GM19463 (cell line): ENCODE data around the gene GALNT10.

Experiments
- ATAC-seq: cut with Tn5 transposase; IDR thresholded peaks from one replicate; pipeline ENCODE4 v1.9.1; 2021; ENCODE audit warnings: mild to moderate bottlenecking, moderate library complexity; ENCODE audit not compliant: unreplicated experiment

The GALNT10 gene

DNA sequence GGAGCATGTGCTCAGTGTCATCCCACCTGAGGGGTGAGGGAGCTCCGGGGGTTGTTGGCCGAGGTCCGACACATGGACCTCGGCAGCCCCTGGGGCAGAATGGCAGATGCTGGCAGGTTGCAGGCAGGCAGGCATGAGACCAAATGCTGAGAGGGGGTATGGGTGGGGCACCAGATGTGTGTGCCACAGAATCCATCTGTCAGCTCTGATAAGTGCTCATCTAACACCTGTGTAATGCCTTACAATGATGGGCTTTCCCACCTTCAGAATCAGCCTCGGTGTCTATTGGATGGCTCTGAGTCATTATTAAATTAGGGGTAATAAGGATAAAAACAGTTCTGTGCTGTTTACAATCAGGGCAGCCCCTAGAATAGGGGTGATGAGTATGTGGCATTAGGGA lies 182.1 kb downstream of the GALNT10 start:
- no peak for ATAC-seq

DNA sequence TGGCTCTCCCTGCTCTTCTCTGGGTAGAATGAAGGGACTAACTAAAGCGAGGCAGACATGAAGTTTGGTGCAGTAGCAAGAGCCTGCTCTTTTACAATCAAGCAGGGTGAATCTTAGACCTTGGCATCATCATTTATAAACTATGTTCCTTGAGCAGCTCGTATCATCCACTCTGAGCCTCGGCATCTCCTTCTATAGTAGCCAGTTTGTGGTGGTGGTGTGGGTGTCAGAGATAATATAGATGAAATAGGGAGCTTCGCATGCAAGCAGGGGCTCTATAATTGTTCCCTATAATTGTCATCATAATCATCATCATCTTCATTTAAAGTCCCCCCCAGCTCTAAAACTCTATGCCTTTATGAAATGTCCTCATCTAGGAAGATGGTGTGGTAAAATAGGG lies 182.8 kb downstream of the GALNT10 start:
- ATAC-seq: no peak

DNA sequence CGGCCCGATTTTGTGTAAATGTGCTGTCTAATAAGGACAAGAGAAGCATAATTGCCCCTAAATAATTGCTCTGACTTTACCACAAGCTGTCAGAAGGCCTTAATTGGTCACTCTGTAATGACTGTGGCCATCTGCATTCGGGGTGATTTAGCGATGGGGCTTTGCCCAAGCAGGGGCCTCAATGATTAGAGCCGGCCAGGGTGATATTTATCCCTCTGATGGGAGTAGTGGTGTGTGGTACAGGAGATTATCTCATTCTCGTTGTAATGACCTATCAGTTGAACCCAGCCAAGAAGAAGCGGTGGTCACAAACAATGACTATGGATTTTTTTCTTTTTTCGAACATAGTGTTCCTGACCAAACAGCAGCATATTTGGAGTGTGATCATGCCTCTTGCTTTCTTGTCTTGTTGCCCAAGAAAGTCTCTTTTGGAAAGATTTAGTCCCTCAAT lies 183.2 kb downstream of the GALNT10 start:
- no peak for ATAC-seq

DNA sequence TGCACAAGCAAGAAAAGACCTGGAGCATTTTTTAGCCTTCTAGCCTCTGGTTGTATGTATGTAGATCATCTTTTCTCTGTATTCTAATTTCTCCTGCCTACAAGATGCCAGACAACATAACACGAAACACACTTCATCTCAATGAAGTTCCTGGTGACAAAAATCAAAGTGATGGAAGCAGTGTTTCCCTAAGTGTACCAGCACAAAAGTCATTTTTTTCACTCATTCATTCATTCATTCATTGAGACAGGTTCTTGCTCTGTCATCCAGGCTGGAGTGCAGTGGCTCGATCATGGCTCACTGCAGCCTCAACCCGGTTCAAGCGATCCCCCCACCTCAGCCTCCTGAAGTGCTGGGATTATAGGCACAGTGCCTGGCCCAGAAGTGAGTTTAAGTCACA lies 183.7 kb downstream of the GALNT10 start:
- no peak for ATAC-seq

DNA sequence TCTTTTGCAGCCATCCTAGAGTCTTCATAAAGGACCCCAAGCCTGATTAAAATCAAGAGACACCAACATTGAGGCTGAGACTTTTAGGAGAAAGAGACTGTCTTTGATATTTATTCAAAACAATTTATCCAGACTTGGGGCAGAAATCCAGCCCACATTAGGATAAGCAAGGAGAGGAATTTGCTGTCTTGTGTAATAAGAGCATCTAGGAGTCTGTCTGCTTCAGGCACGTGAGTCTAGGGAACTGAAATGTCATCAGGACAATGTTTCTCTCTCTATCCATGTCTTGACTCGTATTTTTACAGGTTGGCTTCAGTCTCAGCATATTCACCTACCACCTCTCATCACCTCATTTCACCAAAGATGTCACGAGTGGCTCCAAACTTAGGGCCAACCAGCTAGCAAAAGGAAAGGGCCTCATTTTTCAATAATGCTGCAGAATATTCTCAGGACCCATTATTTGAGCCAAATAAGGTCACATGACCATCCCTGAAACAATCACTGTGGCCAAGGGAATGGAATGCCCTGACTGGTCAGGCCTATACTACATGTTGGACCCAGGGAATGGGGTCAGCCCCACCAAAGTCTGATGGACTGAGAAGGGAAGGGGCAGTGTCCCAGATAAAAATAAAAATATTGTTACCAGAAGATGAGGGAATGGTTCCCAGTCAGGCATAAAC lies 184.9 kb downstream of the GALNT10 start:
- ATAC-seq: no peak

DNA sequence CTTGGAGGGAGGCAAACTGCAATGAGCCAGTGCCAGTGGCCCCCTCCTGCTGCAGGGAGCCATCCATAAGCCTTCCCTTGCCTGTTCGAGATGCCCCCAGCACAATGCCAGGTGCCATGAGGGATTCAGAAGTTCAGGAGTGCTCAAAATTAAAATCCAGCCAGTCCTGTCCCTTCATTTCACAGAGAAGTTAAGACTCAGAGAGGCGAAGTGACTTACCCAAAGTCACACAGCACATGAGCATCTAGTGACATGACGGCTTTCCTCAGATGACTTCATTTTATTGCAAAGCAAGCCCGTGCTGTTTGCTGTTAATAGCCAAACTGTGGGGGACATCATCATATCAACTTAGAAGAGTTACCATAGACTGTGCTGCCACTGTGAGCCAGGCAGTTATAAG lies 185.9 kb downstream of the GALNT10 start:
- ATAC-seq: no peak

DNA sequence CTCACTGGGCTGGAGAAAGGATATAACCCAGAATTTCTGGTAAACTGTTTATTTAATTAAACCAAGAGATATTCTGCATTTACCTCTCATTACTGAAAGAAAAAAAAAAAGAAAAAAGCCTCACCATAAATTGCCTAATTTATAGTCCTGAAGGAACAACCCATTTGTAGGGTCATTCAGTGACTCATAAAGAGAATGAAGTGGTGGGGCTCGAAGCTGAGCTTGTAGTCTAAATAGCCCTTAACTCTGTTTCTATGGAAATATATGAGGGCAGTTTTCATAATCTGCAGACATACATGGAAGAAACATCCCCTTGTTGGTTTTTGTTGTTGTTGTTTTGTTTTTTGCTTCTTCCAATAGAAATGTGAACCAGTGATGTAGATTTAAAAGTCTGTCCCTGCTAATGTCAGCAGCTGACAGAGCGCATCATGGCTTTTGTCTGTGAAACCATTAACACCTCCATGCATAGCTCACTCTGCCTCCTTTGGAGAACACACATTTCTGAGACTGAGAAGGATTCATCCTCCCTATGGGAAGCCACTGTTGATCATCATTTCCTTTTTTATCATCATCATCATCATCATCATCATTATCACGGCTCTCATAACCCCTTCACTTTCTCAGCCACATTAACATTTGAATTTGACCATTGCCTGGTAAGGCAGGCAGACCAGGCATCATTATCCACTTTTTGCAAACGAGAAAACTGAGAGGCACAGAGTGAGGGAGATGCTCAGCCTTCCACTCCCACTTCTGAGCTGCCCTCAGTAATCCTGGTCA lies 187.4 kb downstream of the GALNT10 start:
- no peak for ATAC-seq

DNA sequence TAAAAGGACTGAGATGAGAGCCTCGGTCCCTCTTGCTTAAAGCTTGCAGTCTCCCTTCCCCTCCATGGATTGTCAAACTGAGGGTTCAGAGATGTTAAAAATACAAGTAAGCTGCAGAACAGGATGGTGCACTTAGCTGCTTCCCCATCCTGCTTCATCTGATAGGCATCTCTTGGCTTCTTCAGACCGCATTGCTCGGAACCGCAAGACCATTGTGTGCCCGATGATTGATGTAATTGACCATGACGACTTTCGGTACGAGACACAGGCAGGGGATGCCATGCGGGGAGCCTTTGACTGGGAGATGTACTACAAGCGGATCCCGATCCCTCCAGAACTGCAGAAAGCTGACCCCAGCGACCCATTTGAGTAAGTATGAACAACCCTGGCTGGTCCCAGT lies 189.7 kb downstream of the GALNT10 start:
- ATAC-seq: no peak

DNA sequence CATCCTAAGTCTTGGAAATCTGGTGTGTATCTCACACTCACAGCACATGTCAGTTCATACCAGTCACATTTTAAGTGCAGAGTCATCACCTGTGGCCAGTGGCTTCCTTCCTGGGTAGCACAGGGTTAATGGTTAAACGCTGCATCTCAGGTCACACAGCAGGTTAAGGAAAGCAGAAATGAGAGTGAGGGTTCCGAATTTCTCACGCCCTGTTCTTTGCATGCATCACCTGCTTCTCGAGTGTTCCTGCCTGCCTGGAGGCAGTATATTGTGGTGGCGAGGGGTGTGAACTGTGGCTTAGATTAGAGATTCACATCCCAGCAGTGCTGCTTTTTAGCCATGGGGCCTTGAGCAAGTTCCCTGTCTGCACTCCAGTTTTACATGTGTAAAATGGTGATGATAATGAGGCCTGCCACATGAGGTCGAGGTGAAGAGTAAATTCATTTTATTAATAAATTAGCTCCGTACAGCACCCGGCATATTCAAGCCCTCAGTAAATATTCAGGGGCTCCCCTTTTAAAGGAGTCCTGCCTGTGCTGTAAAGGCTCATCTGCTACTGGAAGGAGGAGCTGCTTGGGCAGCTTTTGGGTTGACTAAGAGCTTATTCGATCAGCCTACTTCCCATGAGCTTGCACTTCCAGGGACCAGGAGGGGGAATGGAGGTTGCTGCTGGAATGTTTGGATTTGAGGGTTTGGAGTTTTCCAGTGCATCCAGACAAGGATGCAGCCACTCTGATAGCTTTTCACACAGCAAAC lies 194.1 kb downstream of the GALNT10 start:
- ATAC-seq: peak; percentile 98

DNA sequence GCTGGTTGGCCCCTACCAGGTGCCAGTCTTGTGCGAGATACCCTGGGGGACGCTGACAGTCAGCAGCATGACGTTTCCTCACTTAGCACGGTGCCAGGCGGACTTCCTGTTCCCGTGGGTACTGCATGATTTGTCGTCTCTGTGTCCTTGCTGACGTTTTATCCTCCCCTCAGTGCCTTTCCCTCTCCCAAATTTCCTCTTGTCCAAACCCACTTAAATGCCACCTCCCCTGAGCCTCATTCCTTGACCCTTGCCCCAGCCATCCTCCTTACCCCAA lies 194.6 kb downstream of the GALNT10 start:
- no peak for ATAC-seq

DNA sequence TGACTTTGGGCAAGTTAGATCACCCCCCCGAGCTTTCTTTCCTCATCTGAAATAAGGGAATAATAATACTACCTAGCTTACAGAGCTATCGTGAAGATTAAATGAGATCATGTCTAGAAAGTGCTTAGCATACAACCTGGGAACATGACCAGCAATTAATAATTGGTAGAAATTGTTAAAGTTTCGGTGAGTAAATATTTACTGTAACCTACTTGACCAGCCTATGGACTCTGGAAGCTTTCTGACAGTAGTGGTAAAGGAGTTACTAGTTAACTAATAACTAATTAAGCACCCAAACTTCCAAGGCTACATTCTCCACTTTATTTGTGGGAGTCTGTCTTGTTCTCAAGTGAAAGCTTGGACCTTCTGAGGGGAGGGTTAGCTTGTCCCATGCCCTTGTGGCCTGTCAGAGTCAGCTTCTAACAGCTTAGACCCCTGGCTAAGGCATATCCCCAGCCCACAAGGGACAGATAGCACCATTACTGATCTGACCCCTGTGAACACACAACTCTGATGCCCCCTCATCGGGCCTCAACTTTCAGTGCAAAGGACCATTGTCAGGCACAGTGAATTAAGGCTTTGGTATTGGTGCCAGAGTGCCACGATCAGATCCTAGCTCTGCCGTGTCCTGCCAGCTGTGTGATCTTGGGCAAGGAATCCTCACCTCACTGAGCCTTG lies 196.6 kb downstream of the GALNT10 start:
- ATAC-seq: no peak

DNA sequence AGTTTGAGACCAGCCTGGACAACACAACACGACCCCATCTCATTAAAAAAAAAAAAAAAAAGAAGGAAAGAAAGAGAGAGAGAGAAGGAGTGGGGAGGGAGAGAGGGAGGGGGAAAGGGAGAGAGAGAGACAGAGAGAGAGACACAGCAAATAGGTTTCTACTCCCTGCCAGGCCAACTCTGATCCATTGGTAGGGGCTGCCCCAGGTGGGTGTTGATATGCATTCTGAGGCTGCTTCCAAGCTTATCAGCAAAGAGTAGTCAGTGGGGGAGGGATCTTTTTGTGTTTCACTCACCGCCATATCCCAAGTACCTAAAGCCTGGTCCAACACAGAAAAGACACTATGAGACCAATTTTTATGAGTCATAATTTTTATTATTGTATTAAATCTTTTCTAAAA lies 198.3 kb downstream of the GALNT10 start:
- ATAC-seq: no peak

DNA sequence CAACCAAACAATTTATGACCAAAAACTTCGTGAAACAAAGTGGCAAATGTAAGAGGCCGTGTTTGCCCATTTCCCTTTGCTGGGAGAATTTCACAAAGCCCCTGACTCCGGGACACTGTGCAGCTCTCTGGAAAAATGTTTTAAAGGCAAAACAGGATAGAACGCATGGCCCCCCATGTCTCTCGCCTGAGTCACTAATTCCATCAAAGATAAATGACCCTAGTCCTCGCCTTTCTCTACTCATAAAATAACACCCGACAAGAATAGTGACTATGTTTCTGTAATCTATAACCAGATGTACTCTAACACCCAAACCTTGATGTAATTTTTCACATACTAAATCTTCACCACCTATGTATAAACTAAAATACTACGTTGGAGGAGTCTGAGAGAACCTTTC lies 199.6 kb downstream of the GALNT10 start:
- no peak for ATAC-seq

DNA sequence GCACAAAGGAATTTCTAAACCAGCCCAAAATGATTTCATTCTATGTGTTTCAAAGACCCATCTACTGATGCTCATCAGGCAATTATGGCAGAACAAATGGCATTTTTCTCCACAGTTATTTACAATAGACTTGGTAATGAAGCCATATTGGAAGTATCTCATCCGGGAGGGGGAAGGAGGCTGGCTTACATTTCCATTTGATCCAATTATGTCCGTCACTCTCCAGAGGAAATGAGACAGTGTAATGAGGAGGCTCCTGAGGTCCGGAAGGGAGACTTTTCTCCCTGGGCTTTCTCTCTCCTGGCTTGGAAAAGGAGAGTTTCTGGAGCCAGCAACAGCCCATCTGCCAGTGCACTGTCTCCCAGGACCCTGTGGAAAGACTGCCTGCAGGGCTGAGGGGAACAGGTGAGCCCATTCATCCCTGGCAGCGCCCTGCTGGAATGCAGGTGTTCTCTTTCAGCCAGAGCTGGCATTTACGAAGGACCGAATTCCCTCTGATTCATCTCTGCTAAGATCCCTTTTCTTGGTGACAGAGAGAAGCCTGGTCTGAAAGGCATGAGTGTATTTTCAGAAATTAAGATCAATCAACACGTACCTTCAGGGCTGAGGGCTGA lies 200.3 kb downstream of the GALNT10 start:
- no peak for ATAC-seq

DNA sequence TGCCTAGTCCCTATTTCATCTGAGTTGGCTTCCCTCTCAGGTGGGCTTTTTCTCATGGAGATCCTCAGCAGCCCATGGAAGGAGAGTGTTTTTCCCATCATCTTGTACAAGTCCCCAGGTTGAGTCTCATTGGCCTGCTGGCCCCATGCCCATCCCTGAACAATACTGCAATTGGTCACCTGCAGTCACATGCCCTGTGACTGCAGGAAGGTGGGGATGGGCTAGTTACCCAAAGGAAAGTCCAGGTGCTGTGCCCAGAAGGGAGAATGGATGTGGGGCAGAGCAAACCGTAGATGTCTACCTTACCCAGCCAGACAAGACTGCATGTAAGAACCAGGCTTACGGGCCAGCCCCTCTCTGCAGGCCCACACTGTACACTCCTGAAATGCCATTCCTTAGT lies 201.3 kb downstream of the GALNT10 start:
- ATAC-seq: no peak

DNA sequence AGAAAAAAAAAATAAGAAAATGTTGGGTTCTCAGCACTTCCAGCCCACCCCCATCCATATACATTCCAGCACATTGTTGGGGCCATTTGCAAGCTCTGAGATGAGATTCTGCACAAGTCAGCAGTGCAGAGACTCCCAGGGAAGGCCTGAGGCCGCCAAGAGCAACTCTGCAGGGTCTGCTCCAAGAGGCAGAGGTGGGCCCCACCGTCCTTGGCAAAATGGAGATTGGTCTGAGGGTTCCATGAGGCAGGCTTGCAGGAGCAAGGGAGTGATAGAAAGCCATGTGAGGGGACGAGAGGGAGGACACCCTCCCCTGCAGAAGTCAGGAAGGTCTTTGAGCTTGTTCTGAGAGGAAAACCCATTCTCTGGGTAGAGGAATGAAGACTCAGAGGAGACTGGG lies 203.3 kb downstream of the GALNT10 start:
- ATAC-seq: no peak

DNA sequence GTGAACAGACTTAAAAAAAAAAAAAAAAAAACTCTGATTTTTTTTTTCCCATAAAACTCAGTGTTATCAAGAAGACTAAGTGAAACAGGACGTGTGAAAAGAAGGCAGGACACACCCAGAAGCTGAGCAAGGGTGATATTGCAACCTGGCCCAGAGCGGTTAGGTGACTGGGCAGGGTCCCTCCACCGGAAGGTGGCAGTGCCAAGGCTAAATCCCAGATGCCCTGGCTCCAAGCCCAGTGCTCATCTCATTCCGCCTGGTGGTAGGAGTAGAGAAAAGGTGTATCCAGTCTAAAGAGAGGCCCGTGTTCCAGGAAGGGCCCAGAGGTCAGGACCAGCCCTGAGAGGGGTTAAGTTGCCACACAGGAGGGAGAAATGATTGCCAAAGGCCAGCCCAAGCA lies 203.8 kb downstream of the GALNT10 start:
- ATAC-seq: no peak

DNA sequence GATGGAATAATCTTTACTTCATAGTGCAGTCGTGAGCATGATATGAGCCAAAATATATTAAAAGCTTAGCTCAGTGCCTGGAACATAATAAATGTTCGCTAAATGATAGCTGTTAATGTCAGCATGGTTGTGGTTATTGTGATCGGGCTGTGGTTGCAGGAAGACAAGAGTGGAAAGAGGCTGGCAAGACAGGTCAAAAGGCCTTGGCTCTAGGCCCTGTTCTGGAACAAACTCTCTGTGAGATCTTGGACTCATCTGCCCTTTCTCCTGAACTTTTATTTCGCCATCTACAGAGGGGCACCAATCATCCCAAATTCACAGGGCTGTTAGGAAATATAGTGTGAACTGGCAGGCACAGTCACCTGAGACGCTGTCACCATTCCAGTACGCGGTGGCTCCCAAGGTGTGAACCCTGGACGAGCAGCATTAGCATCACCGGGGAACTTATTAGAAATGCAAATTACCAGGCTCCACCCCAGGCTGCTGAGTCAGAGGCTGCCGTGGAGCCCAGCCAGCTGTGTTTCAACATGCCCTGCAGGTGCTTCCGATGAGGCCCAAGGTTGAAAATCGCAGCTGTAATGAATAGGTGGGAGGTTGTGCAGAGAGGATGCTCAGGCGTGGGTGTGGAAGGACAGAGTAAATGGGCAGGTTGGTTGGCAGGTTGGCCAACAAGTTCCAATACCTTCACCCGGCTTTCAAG lies 205.0 kb downstream of the GALNT10 start:
- peak; percentile 93 for ATAC-seq

DNA sequence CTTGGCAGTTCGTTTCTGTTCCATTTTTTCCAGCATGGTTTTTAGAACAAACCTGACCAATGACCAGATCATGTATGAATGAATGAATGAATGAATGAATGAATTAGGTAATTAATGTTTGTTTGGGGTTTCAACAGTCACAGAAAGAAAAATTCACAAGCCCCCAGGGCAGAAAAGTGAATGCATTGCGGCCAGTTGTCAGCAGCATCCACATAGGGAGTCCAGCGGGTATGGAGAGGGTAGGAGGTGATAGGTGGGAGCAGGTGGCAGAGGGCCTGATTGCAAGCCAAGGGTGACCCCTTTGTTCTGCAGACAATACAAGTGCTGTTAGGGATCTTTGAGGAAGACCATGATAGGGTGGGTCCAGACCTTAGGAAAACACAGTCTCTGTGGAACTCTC lies 205.6 kb downstream of the GALNT10 start:
- ATAC-seq: no peak

DNA sequence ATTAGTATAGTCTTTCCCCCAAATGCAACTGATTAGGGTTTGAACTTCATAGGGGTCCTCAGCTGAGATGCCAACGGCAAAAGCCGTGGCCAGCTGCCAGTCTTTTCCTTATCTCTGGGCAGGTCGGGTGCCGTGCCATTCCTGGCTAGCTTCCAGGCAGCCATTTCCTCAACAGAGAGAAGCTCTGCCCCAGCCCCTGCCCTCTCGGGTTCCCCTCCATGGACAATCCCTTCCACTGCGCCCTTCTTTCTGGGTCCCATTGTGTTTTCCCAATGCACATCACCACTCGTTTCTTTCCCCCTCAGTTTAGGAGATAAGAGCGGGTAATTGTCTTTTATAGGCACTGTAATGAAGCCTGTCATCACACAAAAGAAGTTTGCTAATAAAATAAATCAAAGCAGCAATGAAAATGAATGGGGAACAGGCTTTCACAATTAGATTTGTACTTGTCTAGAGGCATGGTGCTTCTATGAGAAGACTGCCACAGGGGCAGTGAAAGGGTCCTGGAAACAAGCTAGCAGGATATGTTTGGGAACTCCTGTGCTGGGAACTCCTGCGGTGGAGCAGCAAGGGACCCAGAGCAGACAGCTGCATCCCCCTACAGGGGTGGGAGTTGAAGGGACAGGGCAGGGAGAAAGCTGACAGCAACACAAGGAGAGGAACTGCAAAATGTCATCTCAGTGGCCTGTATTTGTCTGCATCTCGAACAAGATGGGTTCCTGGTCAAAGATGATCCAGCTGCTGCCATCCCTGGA lies 207.3 kb downstream of the GALNT10 start:
- no peak for ATAC-seq
